ENCODE measurements around the gene MAST4.

MAST4 gene

GRCh38 chr5:66554884-66555283 lies 41.3 kb upstream of the MAST4 start:
- ChIA-PET CTCF (no interaction called here), POLR2A (ENCODE audit: low non-redundant PET) (no interaction called here)
- no peak overlapping the region for H3K27ac ChIP-seq
- DNase-seq (ENCODE audit: low spot score): no peak
- no peak for TF ChIP-seq CTCF (conservative IDR thresholded peaks at IDR 0.05; ENCODE audit: low read depth)

GRCh38 chr5:66558560-66558959 lies 37.6 kb upstream of the MAST4 start:
- no peak for DNase-seq (ENCODE audit: low spot score)
- no peak for TF ChIP-seq CTCF (conservative IDR thresholded peaks at IDR 0.05; ENCODE audit: low read depth)
- ChIA-PET CTCF (interaction anchor here (1.0 kb wide), 1 partner anchor 28 kb away, joined by 3 read pairs; no protein-coding TSS in a partner anchor), POLR2A (ENCODE audit: low non-redundant PET) (no interaction called here)
- no peak overlapping the region for H3K27ac ChIP-seq

GRCh38 chr5:66560371-66560770 lies 35.8 kb upstream of the MAST4 start:
- no peak for DNase-seq (ENCODE audit: low spot score)
- CTCF ChIA-PET: interaction anchor here (0.6 kb wide), 1 partner anchor 19 kb away, joined by 4 read pairs; no protein-coding TSS in a partner anchor
- TF ChIP-seq CTCF (conservative IDR thresholded peaks at IDR 0.05; ENCODE audit: low read depth): no peak
- POLR2A ChIA-PET (ENCODE audit: low non-redundant PET): no interaction called here
- H3K27ac ChIP-seq: no peak overlapping the region

- DNase-seq (ENCODE audit: low spot score): no peak
- ChIA-PET POLR2A (ENCODE audit: low non-redundant PET) (no interaction called here), CTCF (interaction anchor here (0.7 kb wide), 1 partner anchor 175 kb away, joined by 5 read pairs; no protein-coding TSS in a partner anchor)
- no peak for TF ChIP-seq CTCF (conservative IDR thresholded peaks at IDR 0.05; ENCODE audit: low read depth)
- no peak overlapping the region for H3K27ac ChIP-seq
Measured at GRCh38 chr5:66561256-66561990, 34.8 kb upstream of the MAST4 start.

- no peak overlapping the region for H3K27ac ChIP-seq
- CTCF ChIA-PET: no interaction called here
- POLR2A ChIA-PET (ENCODE audit: low non-redundant PET): no interaction called here
- no peak for TF ChIP-seq CTCF (conservative IDR thresholded peaks at IDR 0.05; ENCODE audit: low read depth)
- DNase-seq (ENCODE audit: low spot score): no peak
Measured at GRCh38 chr5:66565878-66566277, 30.3 kb upstream of the MAST4 start.

GRCh38 chr5:66567474-66567873 lies 28.7 kb upstream of the MAST4 start:
- ChIA-PET POLR2A (ENCODE audit: low non-redundant PET) (no interaction called here), CTCF (no interaction called here)
- no peak overlapping the region for H3K27ac ChIP-seq
- DNase-seq (ENCODE audit: low spot score): no peak
- TF ChIP-seq CTCF (conservative IDR thresholded peaks at IDR 0.05; ENCODE audit: low read depth): no peak

All from RWPE1 (cell line).